HG02759 (cell line): ENCODE data around the gene METRNL.

ENCODE experiments used
- ATAC-seq: cut with Tn5 transposase; IDR thresholded peaks from one replicate; pipeline ENCODE4 v1.9.1; 2021; ENCODE audit warnings: mild to moderate bottlenecking, moderate library complexity; ENCODE audit not compliant: unreplicated experiment

The METRNL gene

DNA sequence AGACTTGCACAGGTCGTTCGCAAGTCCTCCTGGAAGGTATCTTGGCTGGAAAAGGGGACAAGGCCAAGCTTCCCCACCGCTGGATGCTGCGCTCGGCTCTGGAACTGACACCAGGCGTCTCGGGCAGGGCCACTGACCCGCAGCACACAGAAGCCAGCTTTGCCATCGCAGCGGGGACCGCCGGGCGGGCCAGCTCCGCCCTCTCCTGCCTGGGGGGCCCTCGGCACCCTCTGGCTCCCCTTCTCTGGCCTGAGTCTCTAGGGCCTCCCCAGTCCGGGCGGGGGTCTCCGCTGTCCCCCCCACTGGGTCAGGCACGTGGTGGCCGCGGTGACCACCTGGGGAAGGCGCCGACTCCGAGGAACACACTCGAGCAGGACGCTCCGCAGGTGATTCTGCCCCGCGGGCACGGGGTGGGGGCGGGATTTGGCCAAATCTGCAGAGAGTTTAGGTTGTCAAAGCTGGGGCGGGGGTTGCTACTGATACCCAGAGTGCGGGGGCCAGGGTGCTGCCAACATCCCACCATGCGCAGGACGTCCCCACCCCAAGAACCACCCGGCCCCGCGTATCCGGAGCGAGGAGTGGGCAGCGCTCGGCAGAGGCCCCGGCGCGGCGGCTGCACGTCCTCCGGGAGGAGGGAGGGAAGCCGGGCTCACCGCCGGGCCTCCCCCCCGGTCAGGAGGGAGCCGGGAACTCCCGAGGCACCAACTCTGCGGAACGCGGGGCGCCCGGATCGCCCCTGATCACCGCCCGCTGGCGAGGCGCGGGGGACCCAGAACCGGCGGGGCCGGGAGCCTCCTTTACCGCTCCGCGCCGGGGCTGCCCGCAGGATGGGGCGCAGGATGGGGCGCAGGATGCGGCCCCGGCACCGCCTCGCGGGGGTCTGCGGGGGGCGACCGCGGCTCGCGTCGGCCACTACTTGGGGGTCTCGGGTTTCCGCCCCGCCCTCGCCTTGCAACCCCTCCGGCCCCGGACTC is 744 bp upstream of the METRNL start:
- peak; percentile 5 for ATAC-seq

DNA sequence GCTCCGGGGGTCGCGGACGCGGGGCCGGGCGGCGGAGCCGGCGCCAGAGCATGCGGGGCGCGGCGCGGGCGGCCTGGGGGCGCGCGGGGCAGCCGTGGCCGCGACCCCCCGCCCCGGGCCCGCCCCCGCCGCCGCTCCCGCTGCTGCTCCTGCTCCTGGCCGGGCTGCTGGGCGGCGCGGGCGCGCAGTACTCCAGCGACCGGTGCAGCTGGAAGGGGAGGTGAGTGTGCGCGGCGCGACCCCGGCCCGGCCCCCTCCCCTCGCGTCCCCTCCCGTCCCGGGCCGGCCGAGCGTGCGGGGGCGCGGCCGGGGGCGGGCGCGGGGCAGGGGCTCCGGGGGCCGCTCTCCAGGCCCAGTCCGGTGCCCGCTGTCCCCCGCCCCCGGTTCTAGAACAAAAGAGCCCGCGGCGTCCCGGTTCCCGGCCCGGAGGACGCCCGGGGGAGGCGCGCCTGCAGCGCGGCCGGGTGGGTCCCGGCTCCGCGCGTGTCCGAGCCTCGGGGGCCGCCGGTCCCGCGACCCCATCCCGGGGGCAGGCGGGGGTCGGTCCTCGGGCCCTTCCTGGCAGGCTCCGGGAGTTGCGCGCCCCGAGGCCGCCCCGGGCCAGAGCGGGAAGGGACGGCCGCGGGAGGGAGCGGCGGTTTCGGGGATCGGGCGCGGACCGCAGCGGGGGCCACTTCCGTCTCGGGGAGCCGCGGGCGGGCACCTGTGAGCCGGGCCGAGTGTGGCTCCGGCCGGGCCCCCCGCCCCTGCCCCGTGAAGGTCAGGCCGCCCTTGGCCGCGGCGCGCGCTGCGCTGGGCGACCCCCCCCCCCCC is 563 bp downstream of the METRNL start:
- peak; percentile 18 for ATAC-seq

DNA sequence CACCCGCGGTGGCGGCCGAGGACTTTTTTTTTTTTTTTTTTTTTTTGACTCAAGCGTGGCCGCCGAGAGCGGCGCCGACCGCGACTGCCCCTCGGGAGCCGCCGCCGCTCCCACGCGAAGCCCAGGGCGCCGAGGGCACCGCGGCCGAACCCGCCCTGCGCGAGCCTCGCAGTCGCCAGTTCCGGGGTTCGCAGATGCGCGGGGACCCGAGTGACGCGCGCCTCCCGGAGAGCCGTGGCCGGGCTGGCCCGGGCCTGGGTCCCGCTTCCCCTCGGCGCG is 1.1 kb downstream of the METRNL start:
- ATAC-seq = no peak

DNA sequence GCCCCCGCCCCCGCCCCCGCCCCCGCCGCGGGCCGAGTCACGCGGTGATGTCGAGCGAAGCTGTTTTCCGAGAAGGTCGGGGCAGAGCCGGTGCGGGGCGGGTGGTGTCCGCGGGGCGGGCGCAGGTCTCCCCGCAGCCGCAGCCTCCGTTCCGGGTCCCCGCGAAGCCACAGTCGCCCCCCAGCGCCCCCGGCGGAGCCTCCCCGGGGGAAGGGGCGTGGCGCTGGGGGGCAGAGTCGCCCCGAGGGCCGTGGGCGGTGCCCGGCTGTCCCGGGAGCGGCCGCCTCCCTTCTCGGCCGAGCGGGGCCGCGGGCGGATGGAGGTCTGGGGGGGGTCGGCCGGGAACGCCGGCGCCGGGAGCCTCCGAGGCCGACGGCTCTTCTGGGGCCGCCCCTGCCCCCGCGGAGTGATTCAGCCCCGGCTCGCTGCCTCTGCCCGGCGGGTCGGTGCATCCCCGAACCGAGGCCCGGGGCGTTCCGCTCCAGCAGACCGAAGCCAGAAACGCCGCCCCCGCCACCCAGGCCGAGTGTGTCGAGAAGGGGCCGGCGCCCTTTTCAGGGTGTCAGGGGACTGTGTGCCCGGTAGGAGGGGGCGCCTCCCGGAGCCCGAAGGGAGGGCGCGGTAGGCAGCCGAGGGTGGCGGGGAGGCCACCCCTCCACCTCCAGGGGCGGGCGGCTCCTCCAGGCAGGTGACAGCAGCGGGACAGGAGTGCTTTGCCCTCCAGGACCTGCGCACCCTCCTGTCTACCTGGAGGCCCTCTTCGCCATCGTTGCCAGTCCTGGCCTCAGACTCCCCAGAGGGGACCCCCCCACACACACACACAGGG is 1.7 kb downstream of the METRNL start:
- peak; percentile 32 for ATAC-seq

DNA sequence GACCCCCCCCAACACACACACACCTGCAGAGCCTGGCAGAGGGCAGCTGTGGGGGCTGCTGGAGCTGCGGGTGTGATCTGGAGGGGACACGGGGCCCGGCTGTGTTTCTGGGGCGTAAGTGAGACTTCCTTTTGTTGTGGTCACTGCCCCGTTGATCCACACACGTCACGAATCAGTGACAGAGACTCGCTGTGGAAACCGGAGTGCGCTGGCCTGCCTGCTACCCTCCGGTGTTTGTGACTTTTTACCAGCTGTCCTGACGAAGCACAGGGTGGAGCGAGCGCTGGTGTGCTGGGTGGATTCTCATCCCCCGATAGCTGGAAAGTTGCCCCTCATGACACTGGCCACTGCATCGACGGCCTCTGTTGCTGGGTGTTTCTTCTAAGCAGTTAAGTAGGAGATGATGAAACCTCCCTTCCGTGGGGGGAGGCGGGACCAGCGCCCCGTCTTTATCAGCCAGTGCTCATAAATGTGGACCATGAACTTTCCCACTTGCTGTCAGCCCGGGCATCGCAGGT is 2.3 kb downstream of the METRNL start:
- ATAC-seq = no peak

DNA sequence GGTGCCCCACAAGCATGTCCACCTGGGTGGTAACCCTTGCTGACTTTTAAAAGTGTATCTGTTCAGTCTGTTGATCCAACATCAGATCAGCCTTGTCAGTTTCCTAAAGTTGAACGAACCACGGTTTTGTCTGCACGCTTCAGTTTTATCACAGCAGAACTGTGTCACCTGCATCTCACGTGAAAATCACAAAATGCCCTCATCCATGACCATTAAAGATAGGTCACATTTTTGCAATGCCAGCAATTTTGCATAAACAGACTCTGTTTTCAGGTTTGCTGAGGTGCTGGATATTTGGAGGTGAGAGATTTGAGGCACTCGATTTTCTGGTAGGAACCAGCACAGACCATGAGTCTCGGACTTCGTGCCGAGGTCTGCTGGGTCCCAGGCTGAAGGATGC is 3.0 kb downstream of the METRNL start:
- ATAC-seq = no peak

DNA sequence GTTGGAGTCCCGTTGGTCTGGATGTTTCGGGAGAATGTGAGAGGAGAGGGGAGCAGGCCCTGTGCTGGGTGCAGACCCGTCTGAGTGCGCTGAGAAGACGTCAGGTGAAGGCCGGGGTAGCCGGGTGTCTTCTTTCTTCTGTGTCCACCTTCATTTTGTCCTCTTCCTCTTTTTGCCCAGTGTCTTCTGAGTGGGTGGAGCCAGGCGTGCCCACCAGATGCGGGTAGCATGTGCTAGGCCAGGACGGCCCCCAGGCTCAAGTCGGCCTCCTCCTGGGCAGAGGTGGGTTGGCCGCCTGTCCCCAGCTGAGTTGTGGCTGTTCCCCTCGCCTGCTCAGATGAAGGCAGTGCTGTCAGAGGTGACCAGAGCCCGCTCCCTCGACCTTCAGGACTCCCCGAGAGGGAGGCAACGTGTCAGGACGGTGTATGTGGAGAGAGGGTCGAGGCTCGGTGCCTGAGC is 3.5 kb downstream of the METRNL start:
- ATAC-seq = no peak

- no peak for ATAC-seq
These were observed 4.2 kb downstream of the METRNL start for GRCh38 chr17:83083368-83084201.

GRCh38 chr17:83084214-83084613 is 4.8 kb downstream of the METRNL start:
- no peak for ATAC-seq

DNA sequence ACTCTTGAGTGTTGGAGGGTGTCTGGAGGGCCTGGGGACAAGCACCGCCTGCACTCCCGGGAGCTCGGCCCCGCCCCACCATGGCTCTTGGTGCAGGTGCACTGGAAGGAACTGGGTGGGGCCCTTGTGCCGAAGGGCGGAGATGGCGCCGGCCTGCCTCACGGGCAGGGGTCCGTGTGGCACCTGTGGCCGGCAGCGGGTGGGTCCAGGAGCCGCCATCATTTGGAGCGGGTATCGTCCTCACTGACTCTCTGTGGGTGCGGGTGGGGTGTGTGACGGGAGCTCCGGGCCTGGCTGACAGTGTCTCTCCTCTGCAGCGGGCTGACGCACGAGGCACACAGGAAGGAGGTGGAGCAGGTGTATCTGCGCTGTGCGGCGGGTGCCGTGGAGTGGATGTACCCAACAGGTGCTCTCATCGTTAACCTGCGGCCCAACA is 5.2 kb downstream of the METRNL start:
- ATAC-seq = no peak

GRCh38 chr17:83085103-83085502 is 5.7 kb downstream of the METRNL start:
- no peak for ATAC-seq

DNA sequence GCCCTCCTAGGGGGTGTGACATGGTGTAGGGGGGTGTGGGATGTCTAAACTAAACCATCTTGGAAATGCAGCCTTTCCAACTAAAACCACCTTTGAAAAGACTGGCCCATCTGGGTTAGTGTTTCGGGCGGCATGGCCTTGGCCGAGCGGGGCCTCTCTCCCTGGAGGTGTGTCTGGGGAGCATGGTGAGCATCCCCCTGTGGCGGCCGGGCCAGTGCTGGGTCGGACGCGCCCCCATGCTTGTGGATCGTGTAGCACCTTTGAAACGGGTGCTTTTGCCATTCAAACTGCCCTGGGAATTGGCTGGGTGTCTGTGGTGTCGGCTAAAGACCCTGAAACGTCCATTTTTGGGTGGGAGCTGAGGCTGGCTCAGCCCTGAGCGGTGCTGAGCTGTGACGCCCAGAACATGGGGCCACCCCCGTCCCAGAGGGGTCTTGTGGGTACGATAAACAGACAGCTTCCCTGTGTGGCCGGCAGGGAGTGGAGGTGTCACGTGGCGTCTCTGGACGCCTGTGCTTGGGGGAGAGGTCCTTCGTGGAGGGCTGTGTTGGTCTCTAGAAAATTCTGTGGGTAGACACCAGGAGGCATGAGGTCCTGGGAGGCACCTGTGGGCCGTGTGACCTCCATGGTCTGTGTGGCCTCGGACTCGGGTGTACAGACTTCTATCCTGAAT is 6.3 kb downstream of the METRNL start:
- no peak for ATAC-seq

DNA sequence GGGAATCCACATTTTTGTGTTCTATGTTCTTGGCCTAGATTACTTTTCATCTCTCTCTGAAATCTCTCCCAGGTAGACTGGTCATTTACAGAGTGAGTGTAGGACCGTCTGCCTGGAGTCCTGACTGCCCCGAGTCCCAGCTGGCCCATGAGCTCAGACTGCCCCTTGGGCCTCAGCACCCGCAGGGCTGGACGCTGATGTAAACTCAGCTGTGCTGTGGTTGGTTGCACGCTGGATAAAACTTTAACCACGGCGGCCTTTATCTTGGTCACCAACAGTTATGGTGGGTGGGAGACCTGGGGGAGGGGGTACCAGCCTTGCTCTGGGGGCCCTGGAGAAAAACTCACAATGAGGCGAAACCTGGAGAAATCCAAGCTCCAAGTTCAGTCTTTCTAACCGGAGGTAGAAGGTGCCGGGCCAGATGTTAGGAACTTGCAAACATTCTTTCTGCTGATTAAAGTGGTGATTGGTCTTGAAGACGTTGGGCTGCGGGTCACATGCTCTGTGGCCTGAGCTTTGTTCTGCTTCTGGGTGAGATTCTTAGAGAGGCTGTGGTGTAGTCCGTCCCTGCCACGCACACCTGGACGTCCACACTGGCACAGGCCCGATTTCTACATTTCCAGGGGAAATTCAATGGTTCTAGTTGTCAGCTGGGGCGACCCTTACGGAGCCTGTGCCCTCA is 6.9 kb downstream of the METRNL start:
- ATAC-seq = no peak

GRCh38 chr17:83086907-83087787 is 7.7 kb downstream of the METRNL start:
- ATAC-seq = no peak

DNA sequence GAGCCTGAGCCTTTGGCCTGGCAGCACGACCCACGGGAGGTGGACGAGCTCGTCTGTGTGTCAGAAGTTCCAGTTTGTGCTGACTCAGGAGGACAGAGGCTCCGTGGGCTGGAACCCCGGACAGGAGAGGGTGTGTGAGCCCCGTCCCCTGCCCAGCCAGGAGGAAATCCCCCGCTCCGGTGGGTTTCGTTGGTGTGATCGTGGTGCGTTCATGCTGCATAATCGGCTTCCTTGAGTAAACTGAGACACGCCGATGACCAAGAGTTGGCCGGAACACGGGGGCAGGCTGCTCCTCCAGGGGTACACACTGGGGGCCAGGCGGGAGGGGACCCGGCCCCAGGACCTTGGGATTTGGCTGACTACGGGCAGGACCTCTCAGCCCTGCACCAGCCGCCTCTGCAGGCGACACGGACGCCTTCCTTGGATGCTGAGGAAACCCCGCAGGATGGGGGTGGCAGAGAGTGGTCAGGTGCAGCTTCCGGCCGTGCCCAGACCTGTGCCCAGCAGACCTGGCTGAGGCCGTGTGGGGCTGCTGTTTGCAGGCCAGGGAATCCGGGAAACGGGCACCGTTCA is 8.5 kb downstream of the METRNL start:
- ATAC-seq = no peak

DNA sequence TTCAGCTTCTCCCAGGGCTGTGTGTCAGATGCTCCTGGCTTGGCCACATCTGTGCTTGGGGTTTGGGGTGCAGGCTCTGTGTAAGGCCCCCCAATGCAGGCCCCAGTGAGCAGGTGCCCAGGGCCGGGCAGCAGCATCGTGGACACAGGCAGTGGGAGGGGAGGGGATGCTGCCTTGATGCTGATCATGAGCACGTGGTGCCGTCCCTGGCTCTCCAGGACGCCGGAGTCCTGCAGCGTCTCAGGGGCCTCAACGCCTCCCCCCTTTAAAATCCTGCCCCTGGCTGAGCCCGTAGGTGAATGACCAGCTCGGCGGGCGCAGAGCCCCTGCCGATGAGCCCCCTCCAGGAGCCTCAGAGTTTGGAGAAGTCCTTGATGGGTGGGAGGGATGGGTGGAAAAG is 9.0 kb downstream of the METRNL start:
- no peak for ATAC-seq

- no peak for ATAC-seq
These were observed 9.5 kb downstream of the METRNL start for GRCh38 chr17:83088909-83089308.
